IPS-18a (cell line): ENCODE measurements around the gene SEC16A.
"Not testable (repeated sequence)": the region's sequence is repeated elsewhere in the genome, so short reads cannot be mapped to it uniquely, and the experiment has no call there.

Experiments
- H3K27ac ChIP-seq: one replicate; pipeline ENCODE4 v1.5.1; 2013; ENCODE audit warnings: low read length
- H3K27me3 ChIP-seq: one replicate; pipeline ENCODE4 v1.6.1; 2013; ENCODE audit warnings: mild to moderate bottlenecking, low read length; ENCODE audit not compliant: control insufficient read depth, insufficient read depth
- H3K36me3 ChIP-seq: one replicate; pipeline ENCODE4 v1.6.1; 2013; ENCODE audit warnings: low read depth, low read length; ENCODE audit not compliant: control insufficient read depth
- H3K4me1 ChIP-seq: one replicate; pipeline ENCODE4 v1.6.1; 2013; ENCODE audit warnings: low read depth, low read length; ENCODE audit not compliant: control insufficient read depth
- H3K4me3 ChIP-seq: one replicate; pipeline ENCODE4 v1.5.1; 2013; ENCODE audit warnings: low read length
- H3K9ac ChIP-seq: one replicate; pipeline ENCODE4 v1.6.1; 2013; ENCODE audit warnings: mild to moderate bottlenecking, low read length, moderate library complexity
- H3K9me3 ChIP-seq: one replicate; pipeline ENCODE4 v1.6.1; 2013; ENCODE audit warnings: low read depth, low read length; ENCODE audit not compliant: control insufficient read depth

Gene SEC16A

GRCh38 chr9:136426787-136427186 is 56.1 kb downstream of the SEC16A start:
- Histone ChIP-seq H3K9ac (no peak overlapping the region), H3K36me3 (peaks cover 37% of the 10 kb centered on the region), H3K27me3 (no peaks in the 10 kb centered on the region), H3K27ac (no peak overlapping the region), H3K4me1 (no peaks in the 10 kb centered on the region), H3K4me3 (no peak overlapping the region), H3K9me3 (no peaks in the 10 kb centered on the region)

GRCh38 chr9:136425367-136425766 is 57.5 kb downstream of the SEC16A start:
- peaks cover 49% of the 10 kb centered on the region for H3K36me3 ChIP-seq
- H3K27me3 ChIP-seq, H3K4me1 ChIP-seq, H3K9me3 ChIP-seq, H3K4me3 ChIP-seq, H3K27ac ChIP-seq, H3K9ac ChIP-seq: not testable (repeated sequence)

- no peak overlapping the region for H3K4me3 ChIP-seq
- H3K9me3 ChIP-seq, result no peaks in the 10 kb centered on the region
- H3K4me1 ChIP-seq, result no peaks in the 10 kb centered on the region
- H3K36me3 ChIP-seq, result peaks cover 54% of the 10 kb centered on the region
- H3K27me3 ChIP-seq, result no peaks in the 10 kb centered on the region
- no peak overlapping the region for H3K9ac ChIP-seq
- H3K27ac ChIP-seq, result no peak overlapping the region
Observed at GRCh38 chr9:136424750-136425362, 58.0 kb downstream of the SEC16A start.

- no peak overlapping the region for H3K9ac ChIP-seq
- H3K36me3 ChIP-seq, result peaks cover 58% of the 10 kb centered on the region
- no peaks in the 10 kb centered on the region for H3K4me1 ChIP-seq
- H3K27ac ChIP-seq, result no peak overlapping the region
- H3K9me3 ChIP-seq, result no peaks in the 10 kb centered on the region
- H3K4me3 ChIP-seq, result no peak overlapping the region
- no peaks in the 10 kb centered on the region for H3K27me3 ChIP-seq
Observed at GRCh38 chr9:136423432-136424146, 59.3 kb downstream of the SEC16A start.

DNA sequence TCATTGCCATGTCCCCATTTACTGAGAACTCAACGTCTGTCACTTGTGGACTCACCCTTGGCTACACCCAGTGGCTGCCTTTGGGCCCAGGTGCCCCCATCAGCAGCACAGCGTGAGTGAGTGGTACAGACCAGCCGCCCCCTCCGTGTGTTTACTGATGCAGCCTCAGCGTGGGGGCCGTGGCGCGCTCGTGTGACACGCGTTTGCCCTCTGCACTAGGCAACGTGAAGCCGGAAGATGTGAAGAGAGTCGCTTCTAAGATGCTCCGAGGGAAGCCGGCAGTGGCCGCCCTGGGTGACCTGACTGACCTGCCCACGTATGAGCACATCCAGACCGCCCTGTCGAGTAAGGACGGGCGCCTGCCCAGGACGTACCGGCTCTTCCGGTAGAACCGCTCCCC is 60.0 kb downstream of the SEC16A start:
- H3K27ac ChIP-seq, result no peak overlapping the region
- H3K4me3 ChIP-seq, result no peak overlapping the region
- no peaks in the 10 kb centered on the region for H3K4me1 ChIP-seq
- no peaks in the 10 kb centered on the region for H3K9me3 ChIP-seq
- H3K9ac ChIP-seq, result no peak overlapping the region
- H3K27me3 ChIP-seq, result no peaks in the 10 kb centered on the region
- H3K36me3 ChIP-seq, result peaks cover 65% of the 10 kb centered on the region

DNA sequence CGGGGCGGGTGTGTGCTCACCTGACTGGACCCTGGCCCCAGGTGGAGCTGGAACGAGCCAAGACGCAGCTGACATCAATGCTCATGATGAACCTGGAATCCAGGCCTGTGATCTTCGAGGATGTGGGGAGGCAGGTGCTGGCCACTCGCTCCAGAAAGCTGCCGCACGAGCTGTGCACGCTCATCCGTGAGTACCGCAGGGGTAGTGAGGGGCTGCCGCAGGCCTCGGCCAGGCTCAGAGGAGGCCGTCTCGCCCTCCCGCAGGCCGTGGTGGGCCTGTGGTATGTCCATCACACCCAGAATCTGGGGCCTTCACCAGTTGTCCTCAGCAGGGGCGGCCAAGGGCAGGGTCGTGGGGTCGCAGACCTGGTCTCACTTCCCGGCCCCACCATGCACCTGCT is 61.0 kb downstream of the SEC16A start:
- Histone ChIP-seq H3K36me3 (peaks cover 72% of the 10 kb centered on the region), H3K27ac (no peak overlapping the region), H3K4me1 (no peaks in the 10 kb centered on the region)

DNA sequence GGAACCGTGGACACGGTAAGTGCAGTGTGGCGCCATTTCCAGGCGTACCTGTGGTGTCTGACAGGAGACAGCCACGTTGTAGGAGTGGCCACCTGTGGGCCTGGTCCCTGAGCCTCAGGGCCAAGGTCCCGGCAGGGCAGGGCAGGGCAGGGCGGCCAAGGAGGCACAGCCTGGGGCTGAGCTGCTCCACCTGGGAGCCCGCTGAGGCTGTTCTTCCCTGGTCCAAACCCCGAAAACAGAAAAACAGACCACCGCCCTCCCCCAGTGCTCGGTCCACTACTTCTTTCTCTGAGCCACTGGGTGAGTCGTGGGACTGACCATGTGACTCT is 63.8 kb downstream of the SEC16A start:
- no peaks in the 10 kb centered on the region for H3K4me1 ChIP-seq
- no peak overlapping the region for H3K9ac ChIP-seq
- H3K36me3 ChIP-seq, result peaks cover 86% of the 10 kb centered on the region
- H3K9me3 ChIP-seq, result no peaks in the 10 kb centered on the region
- no peak overlapping the region for H3K4me3 ChIP-seq
- H3K27ac ChIP-seq, result no peak overlapping the region
- no peaks in the 10 kb centered on the region for H3K27me3 ChIP-seq

More for the DNA sequence above, 61.0 kb downstream of the SEC16A start:
- H3K4me3 ChIP-seq, result no peak overlapping the region
- H3K9ac ChIP-seq, result no peak overlapping the region
- H3K9me3 ChIP-seq, result no peaks in the 10 kb centered on the region
- H3K27me3 ChIP-seq, result no peaks in the 10 kb centered on the region

DNA sequence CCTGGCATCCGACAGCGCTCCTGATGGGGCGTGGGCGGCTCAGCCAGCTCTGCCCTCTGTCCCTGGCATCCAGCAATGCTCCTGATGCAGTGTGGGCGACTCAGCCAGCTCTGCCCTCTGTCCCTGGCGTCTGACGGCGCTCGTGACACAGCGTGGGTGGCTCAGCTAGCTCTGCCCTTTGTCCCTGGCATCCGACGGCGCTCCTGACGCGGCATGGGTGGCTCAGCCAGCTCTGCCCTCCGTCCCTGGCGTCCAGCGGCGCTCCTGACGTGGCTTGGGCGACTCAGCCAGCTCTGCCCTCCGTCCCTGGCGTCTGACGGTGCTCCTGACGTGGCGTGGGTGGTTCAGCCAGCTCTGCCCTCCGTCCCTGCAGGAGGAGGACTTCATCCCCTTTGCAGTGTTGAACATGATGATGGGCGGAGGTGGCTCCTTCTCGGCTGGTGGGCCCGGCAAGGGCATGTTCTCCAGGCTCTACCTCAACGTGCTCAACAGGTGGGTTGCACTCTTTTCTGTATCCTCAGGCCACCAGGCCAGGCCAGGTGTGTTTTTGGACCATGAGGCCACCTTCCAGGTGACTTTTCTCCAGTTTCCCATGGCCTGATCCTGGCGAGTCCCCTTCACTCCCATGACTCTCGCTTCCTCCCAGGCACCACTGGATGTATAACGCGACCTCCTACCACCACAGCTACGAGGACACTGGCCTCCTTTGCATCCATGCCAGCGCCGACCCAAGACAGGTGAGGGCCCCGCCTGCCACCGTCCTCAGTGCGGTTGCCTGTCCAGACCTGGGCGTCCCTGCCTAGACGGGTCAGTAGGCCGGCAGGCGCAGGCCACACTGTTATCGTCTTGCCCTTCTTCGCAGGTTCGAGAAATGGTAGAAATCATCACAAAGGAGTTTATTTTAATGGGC is 64.4 kb downstream of the SEC16A start:
- Histone ChIP-seq H3K27me3 (no peaks in the 10 kb centered on the region), H3K36me3 (peaks cover 88% of the 10 kb centered on the region), H3K27ac (no peak overlapping the region), H3K9ac (no peak overlapping the region), H3K4me1 (no peaks in the 10 kb centered on the region), H3K4me3 (no peak overlapping the region), H3K9me3 (no peaks in the 10 kb centered on the region)

- Histone ChIP-seq H3K4me3 (no peak overlapping the region), H3K27ac (no peak overlapping the region), H3K36me3 (peaks cover 86% of the 10 kb centered on the region), H3K27me3 (no peaks in the 10 kb centered on the region), H3K4me1 (no peaks in the 10 kb centered on the region), H3K9me3 (no peaks in the 10 kb centered on the region), H3K9ac (no peak overlapping the region)
Observed at GRCh38 chr9:136416914-136417313, 65.9 kb downstream of the SEC16A start.

DNA sequence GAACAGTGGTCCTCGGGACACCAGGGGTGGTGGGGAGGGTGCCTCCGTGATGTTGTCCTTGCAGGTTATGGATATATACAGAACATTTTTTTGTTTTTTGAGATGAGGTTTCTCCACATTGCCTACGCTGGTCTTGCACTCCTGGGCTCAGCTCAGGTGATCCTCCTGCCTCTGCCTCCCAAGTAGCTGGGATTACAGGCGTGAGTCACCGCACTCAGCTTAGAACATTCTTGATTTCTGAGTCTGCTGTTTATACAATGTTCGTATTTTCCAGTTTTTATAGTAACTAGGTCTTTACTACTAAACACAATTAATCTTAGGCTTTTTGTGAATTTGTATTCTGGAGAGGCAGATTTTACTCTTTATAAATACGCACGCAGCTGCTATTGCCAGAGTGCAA is 66.4 kb downstream of the SEC16A start:
- Histone ChIP-seq H3K27me3 (no peaks in the 10 kb centered on the region), H3K4me3 (no peak overlapping the region), H3K27ac (no peak overlapping the region), H3K36me3 (peaks cover 82% of the 10 kb centered on the region), H3K4me1 (no peaks in the 10 kb centered on the region), H3K9me3 (no peaks in the 10 kb centered on the region), H3K9ac (no peak overlapping the region)

GRCh38 chr9:136412962-136413361 is 69.9 kb downstream of the SEC16A start:
- H3K27ac ChIP-seq, result no peak overlapping the region
- peaks cover 54% of the 10 kb centered on the region for H3K36me3 ChIP-seq
- H3K9me3 ChIP-seq, result no peaks in the 10 kb centered on the region
- H3K4me3 ChIP-seq, result no peak overlapping the region
- H3K4me1 ChIP-seq, result no peaks in the 10 kb centered on the region
- no peaks in the 10 kb centered on the region for H3K27me3 ChIP-seq
- H3K9ac ChIP-seq, result no peak overlapping the region
